Body of pancreas (tissue), 4 donors: ENCODE data around the gene PAPPA2. TPM values are rescaled to one million over a fixed set of nuclear protein-coding genes. Genes with fewer than 3 reads are reported as not detected.

Experiments
- ATAC-seq: fragments of 150-250 bp; one replicate; pipeline ENCODE4 v1.9.1; 2016
- DNase-seq, 4 donors: peaks; one replicate each; pipeline ENCODE4 v3.0.0-alpha.2; 2019
- H3K27ac ChIP-seq, 4 donors: fragments of 200-600 bp; sonication (generic); 1 replicate in 3 of 4; 2 replicates in 1 of 4; pipeline versions ENCODE4 v1.5.1 to v1.6.1; 2016 to 2019; ENCODE audit warnings: mild to moderate bottlenecking in 1 of 4, mixed read lengths in 1 of 4, moderate library complexity in 1 of 4
- H3K27me3 ChIP-seq, 2 donors: fragments of 200-600 bp; sonication (generic); one replicate each; pipeline ENCODE4 v1.6.0; 2016; ENCODE audit warnings: mild to moderate bottlenecking in 1 of 2
- H3K36me3 ChIP-seq, 2 donors: fragments of 200-600 bp; sonication (generic); replicated peaks in 1 of 2; 2 replicates each; pipeline ENCODE4 v1.5.1; 2016; ENCODE audit warnings: low read depth in 2 of 2; ENCODE audit not compliant: insufficient read depth in 1 of 2
- H3K4me1 ChIP-seq: fragments of 200-600 bp; sonication (generic); one replicate; pipeline ENCODE4 v1.6.0; 2016
- H3K4me3 ChIP-seq, 2 donors: fragments of 200-600 bp; sonication (generic); 1 replicate in 1 of 2; 2 replicates in 1 of 2; pipeline ENCODE4 v1.5.1; 2016 to 2019
- H3K9me3 ChIP-seq, 3 donors: fragments of 200-600 bp; sonication (generic); 1 replicate in 2 of 3; 2 replicates in 1 of 3; pipeline ENCODE4 v1.5.1; 2016
- POLR2A ChIP-seq, 3 donors: fragments of 450-650 bp; IDR thresholded peaks; one replicate each; pipeline ENCODE4 v1.6.1; 2016; ENCODE audit warnings: antibody characterized with exemption in 3 of 3, mild to moderate bottlenecking in 2 of 3
- WGBS, 2 donors: methylation state at CpG; one replicate each; pipeline ENCODE4 v1.1.5; 2017; 5-methylcytosine and 5-hydroxymethylcytosine counted together
- intact Hi-C: fragments of 100-400 bp; cut with DNase I; formaldehyde crosslinking; loops from one replicate; pipeline ENCODE4 v1.15.1; 2023
- total RNA-seq, 2 donors: library from RNA; depleted of rRNA; stranded (reverse); fragments of >200 nt; gene quantifications; one replicate each; pipeline ENCODE4 v1.1.0, GENCODE V29; 2016
- TF ChIP-seq, protein P1 (sequence below), 7 experiments: fragments of 450-650 bp in 4 of 7; fragments of 200-600 bp in 3 of 7; sonication (generic) in 3 of 7; IDR thresholded peaks; one replicate each; pipeline ENCODE4 v1.5.1; 2016 to 2019; ENCODE audit warnings: antibody characterized with exemption in 7 of 7

PAPPA2 gene
- total RNA-seq, 2 donors from 2014 or later = under 0.01 to 5.4 TPM

DNA sequence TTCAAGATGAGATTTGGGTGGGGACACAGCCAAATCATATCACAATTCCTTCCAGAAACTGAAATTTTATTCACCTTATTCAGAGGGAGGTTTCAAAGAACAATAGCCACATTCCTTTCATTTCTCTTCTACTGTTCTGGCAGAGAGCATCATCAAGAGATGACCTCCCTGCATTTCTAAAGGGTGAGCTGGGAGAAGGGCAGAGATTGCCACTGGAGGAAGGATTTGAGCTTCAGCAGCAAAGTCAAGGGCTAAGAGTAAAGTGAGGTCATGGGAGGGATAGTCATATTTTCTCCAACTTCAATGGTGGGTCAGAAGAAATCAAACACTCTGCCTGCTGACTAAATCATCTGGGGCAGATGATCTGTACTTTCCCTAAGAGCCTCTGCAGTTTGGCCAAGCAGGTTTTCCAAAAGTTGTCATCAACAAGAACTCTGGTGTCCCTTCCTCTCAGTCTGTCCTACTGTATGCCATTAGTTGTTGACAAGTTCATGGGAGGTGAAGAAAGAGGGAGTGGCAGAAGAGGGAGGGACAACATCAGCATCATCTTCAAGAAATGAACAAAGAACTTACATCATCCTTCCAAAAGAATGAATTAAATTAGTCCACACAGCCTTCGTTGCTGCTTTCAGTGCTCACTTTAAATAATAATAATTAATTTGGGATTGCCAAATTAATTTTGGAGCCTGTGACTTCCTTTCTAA, 403.2 kb downstream of the PAPPA2 start:
- no peaks in the 10 kb centered on the region for H3K4me1 ChIP-seq
- WGBS, 2 donors = 54 to 69% methylated on average over 1 of the region's 1 CpG
- H3K36me3 ChIP-seq = no peaks in the 10 kb centered on the region
- no peak overlapping the region for H3K27ac ChIP-seq
- no peak for DNase-seq
- intact Hi-C loops = loop anchor here (10.0 kb wide), 1 partner anchor 491 kb away; no protein-coding TSS in a partner anchor
- no peak for ATAC-seq
- no peaks in the 10 kb centered on the region for H3K27me3 ChIP-seq
- TF ChIP-seq POLR2A (IDR thresholded peaks at IDR 0.05) = no peak
- TF ChIP-seq, protein P1, sequence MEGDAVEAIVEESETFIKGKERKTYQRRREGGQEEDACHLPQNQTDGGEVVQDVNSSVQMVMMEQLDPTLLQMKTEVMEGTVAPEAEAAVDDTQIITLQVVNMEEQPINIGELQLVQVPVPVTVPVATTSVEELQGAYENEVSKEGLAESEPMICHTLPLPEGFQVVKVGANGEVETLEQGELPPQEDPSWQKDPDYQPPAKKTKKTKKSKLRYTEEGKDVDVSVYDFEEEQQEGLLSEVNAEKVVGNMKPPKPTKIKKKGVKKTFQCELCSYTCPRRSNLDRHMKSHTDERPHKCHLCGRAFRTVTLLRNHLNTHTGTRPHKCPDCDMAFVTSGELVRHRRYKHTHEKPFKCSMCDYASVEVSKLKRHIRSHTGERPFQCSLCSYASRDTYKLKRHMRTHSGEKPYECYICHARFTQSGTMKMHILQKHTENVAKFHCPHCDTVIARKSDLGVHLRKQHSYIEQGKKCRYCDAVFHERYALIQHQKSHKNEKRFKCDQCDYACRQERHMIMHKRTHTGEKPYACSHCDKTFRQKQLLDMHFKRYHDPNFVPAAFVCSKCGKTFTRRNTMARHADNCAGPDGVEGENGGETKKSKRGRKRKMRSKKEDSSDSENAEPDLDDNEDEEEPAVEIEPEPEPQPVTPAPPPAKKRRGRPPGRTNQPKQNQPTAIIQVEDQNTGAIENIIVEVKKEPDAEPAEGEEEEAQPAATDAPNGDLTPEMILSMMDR (IDR thresholded peaks at IDR 0.05) = no peak
- no peak overlapping the region for H3K4me3 ChIP-seq
- H3K9me3 ChIP-seq = no peaks in the 10 kb centered on the region

DNA sequence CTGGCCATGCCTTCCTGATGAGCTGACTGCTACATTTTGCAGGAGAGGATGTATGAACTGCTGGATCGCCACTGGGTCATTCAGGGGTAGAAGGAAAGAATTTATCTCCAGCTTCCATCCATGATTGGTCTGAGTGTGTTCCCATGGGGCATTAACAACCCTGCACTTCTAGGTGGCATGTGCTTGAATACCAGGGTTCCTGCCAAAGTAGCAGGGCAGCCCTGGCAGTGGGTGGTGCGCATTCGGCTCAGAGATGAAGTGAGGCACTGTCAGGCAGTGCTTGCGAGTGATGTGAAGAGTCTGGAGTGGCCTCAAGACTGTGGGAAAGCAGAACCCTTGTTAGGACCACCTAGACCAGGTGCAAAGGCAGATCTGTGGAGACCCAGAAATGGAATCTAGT, 406.6 kb downstream of the PAPPA2 start:
- no peak overlapping the region for H3K27ac ChIP-seq
- no peak for ATAC-seq
- no peaks in the 10 kb centered on the region for H3K27me3 ChIP-seq
- DNase-seq = no peak
- intact Hi-C loops = loop anchor here (10.0 kb wide), 1 partner anchor 495 kb away; no protein-coding TSS in a partner anchor
- 82 to 89% methylated on average over 4 of the region's 4 CpGs for WGBS, 2 donors
- H3K9me3 ChIP-seq = no peaks in the 10 kb centered on the region
- TF ChIP-seq, protein P1 (IDR thresholded peaks at IDR 0.05) = no peak
- no peak for TF ChIP-seq POLR2A (IDR thresholded peaks at IDR 0.05)
- H3K36me3 ChIP-seq = no peaks in the 10 kb centered on the region
- no peak overlapping the region for H3K4me3 ChIP-seq
- H3K4me1 ChIP-seq = no peaks in the 10 kb centered on the region

DNA sequence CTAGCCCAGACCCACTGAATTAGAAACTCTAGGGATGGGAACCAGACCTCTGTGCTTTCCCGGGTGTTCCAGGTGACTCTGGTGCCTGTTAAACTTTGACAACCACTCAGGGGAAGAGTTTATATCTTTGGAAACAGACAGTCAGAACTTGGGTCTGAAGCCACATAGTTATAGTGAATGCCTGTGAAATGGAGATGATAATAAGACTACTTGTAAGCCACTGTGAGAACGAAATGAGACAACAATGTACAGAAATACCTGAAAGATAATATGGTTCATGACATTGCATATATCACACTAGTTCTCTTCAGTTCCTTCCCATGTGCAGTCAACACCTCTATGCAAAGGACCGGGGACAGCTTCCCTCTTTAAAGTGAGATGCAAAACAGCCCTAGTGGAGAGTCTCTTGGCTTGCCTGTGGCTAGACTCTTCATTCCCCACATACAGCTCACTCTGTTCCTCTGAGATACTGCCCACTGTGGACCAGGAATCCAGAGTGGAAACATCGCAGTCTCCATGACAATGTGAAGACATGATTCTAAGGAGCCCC, 414.1 kb downstream of the PAPPA2 start:
- TF ChIP-seq, protein P1 (IDR thresholded peaks at IDR 0.05) = no peak
- TF ChIP-seq POLR2A (IDR thresholded peaks at IDR 0.05) = no peak
- Histone ChIP-seq H3K27ac (no peak overlapping the region), H3K4me3 (no peak overlapping the region), H3K9me3 (no peaks in the 10 kb centered on the region), H3K4me1 (no peaks in the 10 kb centered on the region), H3K36me3 (no peaks in the 10 kb centered on the region), H3K27me3 (no peaks in the 10 kb centered on the region)
- WGBS, 2 donors = 78 to 88% methylated on average over 4 of the region's 4 CpGs
- intact Hi-C loops = no loop called here
- no peak for ATAC-seq
- no peak for DNase-seq

DNA sequence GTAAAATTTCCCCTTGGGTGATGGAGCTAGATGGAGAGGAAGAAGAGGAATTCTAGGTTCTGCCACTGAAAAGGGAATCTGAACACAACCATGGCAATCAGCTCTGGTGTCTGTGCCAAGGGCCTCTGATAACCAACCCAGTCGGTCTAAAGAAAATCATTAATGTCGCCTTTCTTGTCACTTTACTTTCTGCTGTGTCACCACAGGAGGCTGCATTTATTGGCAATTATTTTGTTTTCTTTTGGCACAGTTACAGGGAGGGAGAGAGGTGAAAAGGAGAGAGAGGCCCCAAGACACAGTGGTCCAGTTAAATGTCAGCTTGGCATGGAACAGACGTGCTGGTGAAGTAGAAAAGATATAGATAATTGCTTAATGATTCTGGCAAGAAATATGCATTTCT, 414.6 kb downstream of the PAPPA2 start:
- no peak for DNase-seq
- Histone ChIP-seq H3K9me3 (no peaks in the 10 kb centered on the region), H3K27me3 (no peaks in the 10 kb centered on the region), H3K4me1 (no peaks in the 10 kb centered on the region), H3K36me3 (no peaks in the 10 kb centered on the region), H3K27ac (no peak overlapping the region), H3K4me3 (no peak overlapping the region)
- ATAC-seq = no peak
- intact Hi-C loops = no loop called here
- TF ChIP-seq POLR2A (IDR thresholded peaks at IDR 0.05) = no peak
- TF ChIP-seq, protein P1 (IDR thresholded peaks at IDR 0.05) = no peak
- WGBS, 2 donors = 5 to 14% methylated on average over 3 of the region's 3 CpGs
